GM12878 (cell line): Measurements from ENCODE around the gene RIC8B. TPM values are rescaled to one million over a fixed set of nuclear protein-coding genes. Genes with fewer than 3 reads are reported as not detected.

Experiments
- ATAC-seq: fragments of 200-7000 bp; cut with Tn5 transposase; 3 replicates; pipeline ENCODE4 v1.9.1; 2020; ENCODE audit warnings: mild to moderate bottlenecking, moderate library complexity
- BruUV-seq: library from RNA; stranded (reverse); fragments of 400-500 nt; replicated peaks from 2 replicates; lab custom pipeline; 2021; lab: Mats Ljungman, UMichigan
- CTCF ChIA-PET: fragments of 300-600 bp; sonication (Branson Sonifier 250); formaldehyde crosslinking; extraction: SDS; loops from one replicate; lab custom pipeline; 2021; ENCODE audit warnings: inconsistent platforms; lab: Yijun Ruan, JAX
- POLR2A ChIA-PET: fragments of 350-600 bp; formaldehyde crosslinking; extraction: SDS; loops from one replicate; lab custom pipeline; 2021; ENCODE audit warnings: inconsistent platforms; lab: Charles Lee
- RAD21 ChIA-PET: fragments of 300-600 bp; sonication (Branson Sonifier 250); formaldehyde crosslinking; loops from one replicate; lab custom pipeline; 2023; ENCODE audit warnings: antibody characterized with exemption; ENCODE audit not compliant: unreplicated experiment; lab: Charles Lee
- SMC1A ChIA-PET: fragments of 300-600 bp; sonication (Branson Sonifier 250); formaldehyde crosslinking; loops from one replicate; lab custom pipeline; 2023; ENCODE audit not compliant: unreplicated experiment, uncharacterized antibody; lab: Charles Lee
- DNase-seq: peaks from one replicate; pipeline ENCODE4 v3.0.0-alpha.2; 2011; ENCODE audit warnings: low read depth, low spot score
- FAIRE-seq: peaks from 3 replicates; lab custom pipeline; 2011; peaks lifted over from hg19 to GRCh38; lab: Jason Lieb, UNC
- H2AFZ ChIP-seq: 2 replicates; pipeline ENCODE4 v1.6.0; 2011; ENCODE audit warnings: low read depth, low read length, control low read depth; ENCODE audit not compliant: control insufficient read depth
- H3K27ac ChIP-seq: 2 replicates; pipeline ENCODE4 v1.5.1; 2011; ENCODE audit warnings: control low read depth; ENCODE audit not compliant: control insufficient read depth, insufficient read depth
- H3K27me3 ChIP-seq, 2 experiments: replicated peaks in 1 of 2; 2 replicates each; pipeline versions ENCODE4 v1.6.0 to v1.6.1; 2011; ENCODE audit warnings: low read length in 1 of 2; ENCODE audit not compliant: control insufficient read depth in 2 of 2, insufficient read depth in 2 of 2
- H3K36me3 ChIP-seq, 2 experiments: 2 replicates each; pipeline ENCODE4 v1.5.1; 2011; ENCODE audit warnings: low read length in 1 of 2; ENCODE audit not compliant: control insufficient read depth in 2 of 2, insufficient read depth in 2 of 2
- H3K4me1 ChIP-seq: 2 replicates; pipeline ENCODE4 v1.6.1; 2011; ENCODE audit warnings: mild to moderate bottlenecking, low read length, moderate library complexity, mixed read lengths; ENCODE audit not compliant: control insufficient read depth, insufficient read depth
- H3K4me2 ChIP-seq: 2 replicates; pipeline ENCODE4 v1.6.0; 2011; ENCODE audit warnings: control low read depth; ENCODE audit not compliant: control insufficient read depth, insufficient read depth
- H3K4me3 ChIP-seq: fragments of 200-600 bp; sonication (generic); 2 replicates; pipeline ENCODE4 v1.5.1; 2016
- H3K79me2 ChIP-seq: 2 replicates; pipeline ENCODE4 v1.6.0; 2011; ENCODE audit warnings: low read length; ENCODE audit not compliant: control insufficient read depth, insufficient read depth
- H3K9ac ChIP-seq: 2 replicates; pipeline ENCODE4 v1.8.0; 2011; ENCODE audit warnings: low read length, control low read depth, mixed read lengths; ENCODE audit not compliant: control insufficient read depth, insufficient read depth
- H3K9me3 ChIP-seq: replicated peaks from 3 replicates; pipeline ENCODE4 v1.5.1; 2011; ENCODE audit warnings: mild to moderate bottlenecking, low read length; ENCODE audit not compliant: control insufficient read depth, insufficient read depth
- H4K20me1 ChIP-seq: 2 replicates; pipeline ENCODE4 v1.6.0; 2011; ENCODE audit not compliant: control insufficient read depth, insufficient read depth
- CBX3 ChIP-seq: fragments of 200-600 bp; sonication (generic); IDR thresholded peaks from 2 replicates; pipeline ENCODE4 v1.6.1; 2016; ENCODE audit warnings: low read depth, borderline replicate concordance
- CHD1 ChIP-seq: IDR thresholded peaks from 2 replicates; pipeline ENCODE4 v1.6.1; 2012; ENCODE audit warnings: low read depth, low read length, improper control_type of control experiment
- CTCF ChIP-seq, 3 experiments: IDR thresholded peaks in 2 of 3; conservative IDR thresholded peaks in 1 of 3; 2 replicates each; pipeline ENCODE4 v1.5.1; 2011; ENCODE audit warnings: low read depth in 3 of 3, low read length in 3 of 3, mild to moderate bottlenecking in 3 of 3, control low read depth in 2 of 3, moderate library complexity in 2 of 3, inconsistent platforms in 1 of 3, mixed read lengths in 1 of 3; ENCODE audit not compliant: control insufficient read depth in 2 of 3, insufficient read depth in 1 of 3; ENCODE audit errors: extremely low read depth in 1 of 3
- GABPA ChIP-seq: IDR thresholded peaks from 2 replicates; pipeline ENCODE4 v1.6.1; 2014; ENCODE audit warnings: antibody characterized with exemption, low read depth, mild to moderate bottlenecking, inconsistent platforms
- MTA3 ChIP-seq: IDR thresholded peaks from 2 replicates; pipeline ENCODE4 v1.6.1; 2012; ENCODE audit warnings: low read length, inconsistent platforms, borderline replicate concordance
- POLR2A ChIP-seq: IDR thresholded peaks from 2 replicates; pipeline ENCODE4 v1.6.1; 2011; ENCODE audit warnings: low read depth, mild to moderate bottlenecking, low read length
- POLR2AphosphoS5 ChIP-seq: IDR thresholded peaks from 2 replicates; pipeline ENCODE4 v1.6.1; 2011; ENCODE audit warnings: mild to moderate bottlenecking, low read length, inconsistent platforms
- RAD21 ChIP-seq: IDR thresholded peaks from 2 replicates; pipeline ENCODE4 v1.6.1; 2011; ENCODE audit warnings: mild to moderate bottlenecking, low read depth, low read length, moderate library complexity; ENCODE audit not compliant: insufficient read depth
- SMC3 ChIP-seq: IDR thresholded peaks from 2 replicates; pipeline ENCODE4 v1.6.1; 2011; ENCODE audit warnings: low read length, improper control_type of control experiment, borderline replicate concordance
- WGBS: methylation state at CpG from one replicate; pipeline ENCODE4 v1.1.6; 2016; ENCODE audit warnings: low lambda C conversion rate; ENCODE audit not compliant: insufficient replicate concordance, insufficient coverage; ENCODE audit errors: missing lambda C conversion rate; 5-methylcytosine and 5-hydroxymethylcytosine counted together
- in situ Hi-C: fragments of 300-500 bp; cut with MboI; formaldehyde crosslinking; loops from 9 replicates; pipeline ENCODE4 v1.14.3; 2018; ENCODE audit warnings: mixed read lengths
- intact Hi-C: fragments of 100-400 bp; cut with micrococcal nuclease; formaldehyde crosslinking; loops from one replicate; pipeline ENCODE4 v1.14.2; 2022; ENCODE audit not compliant: unreplicated experiment
- polyA plus RNA-seq, 11 experiments: library from polyadenylated mRNA; depleted of rRNA in 4 of 11; unstranded in 6 of 11; stranded (reverse) in 5 of 11; fragments of >200 nt; fragmentation: Nextera tagmentation in 4 of 11; fragmentation: Illumina TruSeq in 1 of 11; extraction: Ambion mirVana in 4 of 11; extraction: Trizol in 1 of 11; gene quantifications; 1 replicate in 1 of 11; 2 replicates in 10 of 11; pipeline versions ENCODE4 v1.2.1 to v1.2.3, GENCODE V29; 2011 to 2016; ENCODE audit warnings: inconsistent platforms in 2 of 11, missing spikeins in 2 of 11, low read depth in 1 of 11
- total RNA-seq, 4 experiments: library from RNA; depleted of rRNA in 3 of 4; stranded (reverse); fragments of >200 nt in 3 of 4; fragmentation: Illumina TruSeq in 1 of 4; extraction: Trizol in 1 of 4; gene quantifications; 2 replicates each; pipeline versions ENCODE4 v1.2.1 to v1.2.3, GENCODE V29; 2013 to 2021
- TF ChIP-seq, protein P1 (sequence below): fragments of 450-650 bp; IDR thresholded peaks from 2 replicates; pipeline ENCODE4 v1.6.1; 2014; ENCODE audit warnings: mild to moderate bottlenecking

Gene RIC8B
- total and polyA plus RNA-seq, 10 of the 15 experiments (the other 5 are each of a cell fraction or from before 2014, with no cell fraction given): 2.3 to 10.8 (median 6.2) TPM

- Histone ChIP-seq H3K4me1 (peaks cover 7% of the 10 kb centered on the region), H4K20me1 (no peaks in the 10 kb centered on the region), H3K36me3 (no peaks in the 10 kb centered on the region), H3K27ac (no peak overlapping the region), H3K27me3 (no peaks in the 10 kb centered on the region; a peak in 1 of 4 replicates), H3K79me2 (no peaks in the 10 kb centered on the region), H3K4me3 (no peak overlapping the region), H2AFZ (no peak overlapping the region), H3K9ac (no peak overlapping the region)
- RAD21 ChIA-PET: interaction anchor here (0.7 to 3.0 kb wide), 10 partner anchors 11 to 692 kb away, joined by 3 to 24 read pairs (median 6); partner anchors contain the start of gene POLR3B
- peak; percentile 36; the same call in 1 of the 3 replicates for ATAC-seq
- in situ Hi-C loops: loop anchor here (5.0 kb wide), 1 partner anchor 531 kb away; no protein-coding TSS in a partner anchor
- WGBS: 0% methylated on average over 3 of the region's 3 CpGs
- FAIRE-seq: no peak
- BruUV-seq: no TSS peak
- no peak for DNase-seq
- SMC1A ChIA-PET: interaction anchor here (0.6 to 4.5 kb wide), 21 partner anchors 9 to 562 kb away, joined by 3 to 26 read pairs (median 4); partner anchors contain the start of gene POLR3B
- TF ChIP-seq RAD21 (peak; percentile 81), CHD1 (no peak), GABPA (no peak), MTA3 (no peak), CTCF (IDR thresholded peaks at IDR 0.05 in 2 of 3, conservative IDR thresholded peaks at IDR 0.05 in 1 of 3; ENCODE audit: control insufficient read depth in 2 of 3, extremely low read depth in 1 of 3, insufficient read depth in 1 of 3, low read depth in 3 of 3, low read length in 3 of 3) (peak; percentile 48 to 68 (median 67)), CBX3 (no peak), SMC3 (peak; percentile 56; the same call in 1 of the 2 replicates), POLR2A (no peak), POLR2AphosphoS5 (no peak)
- TF ChIP-seq, protein P1, sequence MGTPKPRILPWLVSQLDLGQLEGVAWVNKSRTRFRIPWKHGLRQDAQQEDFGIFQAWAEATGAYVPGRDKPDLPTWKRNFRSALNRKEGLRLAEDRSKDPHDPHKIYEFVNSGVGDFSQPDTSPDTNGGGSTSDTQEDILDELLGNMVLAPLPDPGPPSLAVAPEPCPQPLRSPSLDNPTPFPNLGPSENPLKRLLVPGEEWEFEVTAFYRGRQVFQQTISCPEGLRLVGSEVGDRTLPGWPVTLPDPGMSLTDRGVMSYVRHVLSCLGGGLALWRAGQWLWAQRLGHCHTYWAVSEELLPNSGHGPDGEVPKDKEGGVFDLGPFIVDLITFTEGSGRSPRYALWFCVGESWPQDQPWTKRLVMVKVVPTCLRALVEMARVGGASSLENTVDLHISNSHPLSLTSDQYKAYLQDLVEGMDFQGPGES: no peak
- TF ChIP-seq, all 136 proteins: peak for 3
- ChIA-PET CTCF (interaction anchor here (0.6 to 7.8 kb wide), 29 partner anchors 13 to 636 kb away, joined by 3 to 102 read pairs (median 4); partner anchors contain the start of gene POLR3B), POLR2A (no interaction called here)
- intact Hi-C loops: loop anchor here (5.0 to 10.0 kb wide), 3 partner anchors 76 to 694 kb away; no protein-coding TSS in a partner anchor
- Histone ChIP-seq H3K9me3 (no peaks in the 10 kb centered on the region; the same call in 2 of the 3 replicates), H3K4me2 (no peak overlapping the region)
These were observed 144.3 kb downstream of the RIC8B start for GRCh38 chr12:106918746-106919145.
